Small intestine (tissue), 7 donors: ENCODE results near the gene ZNF835. TPM values are rescaled to one million over a fixed set of nuclear protein-coding genes. Genes with fewer than 3 reads are reported as not detected.

Experiments
- DNase-seq, 2 donors: peaks; one replicate each; pipeline versions ENCODE4 v3.0.0 to v3.0.0-alpha.2; 2013
- FAIRE-seq: peaks from 2 replicates; lab custom pipeline; 2012; peaks lifted over from hg19 to GRCh38; lab: Jason Lieb, UNC
- H3K27ac ChIP-seq, 3 donors: one replicate each; pipeline ENCODE4 v1.5.1; 2013; ENCODE audit warnings: low read length in 2 of 3, mild to moderate bottlenecking in 2 of 3, control low read depth in 1 of 3, inconsistent platforms in 1 of 3, low read depth in 1 of 3, moderate library complexity in 1 of 3
- H3K27me3 ChIP-seq, 3 donors: one replicate each; pipeline ENCODE4 v1.6.1; 2013; ENCODE audit warnings: low read length in 3 of 3, inconsistent platforms in 1 of 3; ENCODE audit not compliant: control insufficient read depth in 3 of 3, insufficient read depth in 3 of 3
- H3K36me3 ChIP-seq, 3 donors: one replicate each; pipeline ENCODE4 v1.6.1; 2013; ENCODE audit warnings: low read length in 3 of 3, inconsistent platforms in 1 of 3, low read depth in 1 of 3, mild to moderate bottlenecking in 1 of 3, moderate library complexity in 1 of 3; ENCODE audit not compliant: control insufficient read depth in 3 of 3, insufficient read depth in 2 of 3
- H3K4me1 ChIP-seq, 3 donors: one replicate each; pipeline ENCODE4 v1.6.1; 2013; ENCODE audit warnings: low read length in 2 of 3, inconsistent platforms in 1 of 3, low read depth in 1 of 3, mild to moderate bottlenecking in 1 of 3, moderate library complexity in 1 of 3; ENCODE audit not compliant: control insufficient read depth in 3 of 3, insufficient read depth in 2 of 3
- H3K4me3 ChIP-seq, 3 donors: one replicate each; pipeline ENCODE4 v1.5.1; 2013; ENCODE audit warnings: low read length in 3 of 3, control low read depth in 1 of 3, inconsistent platforms in 1 of 3, low read depth in 1 of 3, mild to moderate bottlenecking in 1 of 3, moderate library complexity in 1 of 3
- H3K9me3 ChIP-seq, 2 donors: one replicate each; pipeline ENCODE4 v1.6.1; 2013; ENCODE audit warnings: low read depth in 1 of 2, low read length in 1 of 2; ENCODE audit not compliant: control insufficient read depth in 2 of 2, insufficient read depth in 1 of 2
- WGBS, 3 donors: extraction: QIAGEN DNeasy Blood & Tissue Kit; methylation state at CpG; one replicate each; pipeline ENCODE4 v1.1.7; 2013; 5-methylcytosine and 5-hydroxymethylcytosine counted together
- polyA plus RNA-seq, 4 donors: library from polyadenylated mRNA; stranded (reverse) in 3 of 4; unstranded in 1 of 4; fragments of 200-250 nt in 3 of 4; fragments of 120-200 nt in 1 of 4; gene quantifications; one replicate each; pipeline versions ENCODE4 v1.2.1 to v1.2.3, GENCODE V29; 2013
- donor health status: healthy with polysubstance abuse.
- donor health status: control.
- donor health status: control.
- donor health status: Bipolar disorder and iron deficiency.
- donor health status: healthy.

ZNF835 gene
- polyA plus RNA-seq, 4 donors: 0.76 to 2.5 TPM; not detected in 2

- Histone ChIP-seq H3K4me1 (no peaks in the 10 kb centered on the region), H3K27ac (no peak overlapping the region), H3K4me3 (peak overlapping the region in 2 of 3 donors; percentile 37 to 65), H3K9me3 (peaks cover 0 to 9% of the 10 kb centered on the region in 2 donors), H3K27me3 (no peaks in the 10 kb centered on the region), H3K36me3 (peaks cover 0 to 8% (median 0%) of the 10 kb centered on the region in 3 donors)
- 29 to 42% (median 39%) methylated on average over 34 to 35 of the region's 35 CpGs for WGBS, 3 donors
- DNase-seq: no peak
- FAIRE-seq: no peak
These were observed 470 bp downstream of the ZNF835 start for GRCh38 chr19:56670961-56671612.

DNA sequence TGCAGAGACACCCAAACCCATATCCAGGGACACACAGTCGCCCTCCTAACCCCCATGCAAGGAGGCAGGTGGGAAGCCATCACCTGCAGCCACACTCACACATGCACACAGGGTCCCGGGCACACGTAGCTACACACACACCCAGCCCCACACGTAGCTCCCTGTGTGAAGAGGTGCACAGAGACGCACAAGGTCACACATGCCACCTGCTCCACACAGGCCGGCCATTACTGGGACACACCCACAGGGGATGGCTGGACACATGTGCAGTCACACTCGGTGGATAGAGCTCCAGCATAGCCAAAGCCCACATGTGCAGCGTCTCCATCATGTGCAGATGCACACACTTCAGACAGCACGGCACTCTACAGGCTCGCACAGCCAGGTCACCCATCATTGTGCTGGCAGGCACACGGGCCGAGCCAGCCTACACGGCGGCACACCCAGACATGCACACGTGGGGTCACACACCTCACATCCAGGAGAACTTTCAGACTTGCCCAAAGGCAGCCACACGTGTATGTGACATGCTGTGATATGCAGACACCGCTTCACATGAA lies 1.1 kb downstream of the ZNF835 start:
- H3K27ac ChIP-seq: no peak overlapping the region
- H3K27me3 ChIP-seq: no peaks in the 10 kb centered on the region
- H3K9me3 ChIP-seq: peaks cover 0 to 9% of the 10 kb centered on the region in 2 donors
- H3K36me3 ChIP-seq: peaks cover 0 to 8% (median 0%) of the 10 kb centered on the region in 3 donors
- peak overlapping the region in 1 of 3 donors; percentile 65 for H3K4me3 ChIP-seq
- no peak for DNase-seq
- 73 to 81% (median 81%) methylated on average over 17 of the region's 17 CpGs for WGBS, 3 donors
- no peaks in the 10 kb centered on the region for H3K4me1 ChIP-seq
- FAIRE-seq: no peak

- WGBS, 3 donors: 81 to 86% (median 83%) methylated on average over 9 of the region's 9 CpGs
- Histone ChIP-seq H3K36me3 (peaks cover 0 to 19% (median 2%) of the 10 kb centered on the region in 3 donors), H3K4me1 (no peaks in the 10 kb centered on the region), H3K27ac (no peak overlapping the region), H3K9me3 (peaks cover 0 to 15% of the 10 kb centered on the region in 2 donors), H3K4me3 (no peak overlapping the region), H3K27me3 (no peaks in the 10 kb centered on the region)
- FAIRE-seq (no peak), DNase-seq (no peak)
These were observed 2.9 kb downstream of the ZNF835 start for GRCh38 chr19:56668676-56669075.

- peaks cover 0 to 25% of the 10 kb centered on the region in 2 donors for H3K9me3 ChIP-seq
- no peak overlapping the region for H3K4me3 ChIP-seq
- DNase-seq (no peak), FAIRE-seq (no peak)
- H3K27me3 ChIP-seq: no peaks in the 10 kb centered on the region
- H3K4me1 ChIP-seq: no peaks in the 10 kb centered on the region
- H3K27ac ChIP-seq: no peak overlapping the region
- 73 to 80% (median 79%) methylated on average over 6 of the region's 6 CpGs for WGBS, 3 donors
- peaks cover 0 to 24% (median 2%) of the 10 kb centered on the region in 3 donors for H3K36me3 ChIP-seq
These were observed 4.2 kb downstream of the ZNF835 start for GRCh38 chr19:56667311-56667870.

GRCh38 chr19:56664511-56664910 lies 7.0 kb downstream of the ZNF835 start:
- Histone ChIP-seq H3K4me1 (no peaks in the 10 kb centered on the region), H3K4me3 (no peak overlapping the region), H3K27me3 (no peaks in the 10 kb centered on the region), H3K27ac (no peak overlapping the region), H3K36me3 (peaks cover 0 to 27% (median 2%) of the 10 kb centered on the region in 3 donors), H3K9me3 (peaks cover 2 to 40% of the 10 kb centered on the region in 2 donors)
- WGBS, 3 donors: 92 to 96% (median 94%) methylated on average over 41 to 43 of the region's 43 CpGs
- no peak for FAIRE-seq
- DNase-seq: no peak

- Histone ChIP-seq H3K9me3 (peaks cover 2 to 40% of the 10 kb centered on the region in 2 donors), H3K27ac (no peak overlapping the region), H3K27me3 (no peaks in the 10 kb centered on the region), H3K4me3 (no peak overlapping the region), H3K36me3 (peaks cover 0 to 27% (median 2%) of the 10 kb centered on the region in 3 donors), H3K4me1 (no peaks in the 10 kb centered on the region)
- DNase-seq (no peak), FAIRE-seq (no peak)
- 89 to 96% (median 95%) methylated on average over 60 of the region's 60 CpGs for WGBS, 3 donors
These were observed 7.5 kb downstream of the ZNF835 start for GRCh38 chr19:56663931-56664500.

- no peak overlapping the region for H3K4me3 ChIP-seq
- 70 to 89% (median 78%) methylated on average over 3 of the region's 3 CpGs for WGBS, 3 donors
- H3K27ac ChIP-seq: no peak overlapping the region
- no peaks in the 10 kb centered on the region for H3K27me3 ChIP-seq
- DNase-seq (no peak), FAIRE-seq (no peak)
- no peaks in the 10 kb centered on the region for H3K4me1 ChIP-seq
- H3K36me3 ChIP-seq: peaks cover 0 to 19% (median 2%) of the 10 kb centered on the region in 3 donors
- H3K9me3 ChIP-seq: peaks cover 2 to 35% of the 10 kb centered on the region in 2 donors
These were observed 10.3 kb downstream of the ZNF835 start for GRCh38 chr19:56661248-56661647.

- Histone ChIP-seq H3K27me3 (no peaks in the 10 kb centered on the region), H3K27ac (no peak overlapping the region), H3K36me3 (peaks cover 0 to 19% (median 2%) of the 10 kb centered on the region in 3 donors), H3K4me3 (no peak overlapping the region), H3K9me3 (peaks cover 2 to 35% of the 10 kb centered on the region in 2 donors), H3K4me1 (no peaks in the 10 kb centered on the region)
- DNase-seq: no peak
- no peak for FAIRE-seq
- WGBS, 3 donors: 18 to 40% (median 38%) methylated on average over 32 of the region's 32 CpGs
These were observed 11.0 kb downstream of the ZNF835 start for GRCh38 chr19:56660381-56661107.
